HG03039 (cell line): ENCODE measurements around the gene NACC2.
"Not testable (repeated sequence)": the region's sequence is repeated elsewhere in the genome, so short reads cannot be mapped to it uniquely, and the experiment has no call there.

Source experiments
- ATAC-seq: cut with Tn5 transposase; IDR thresholded peaks from one replicate; pipeline ENCODE4 v1.9.1; 2021; ENCODE audit warnings: mild to moderate bottlenecking, moderate library complexity; ENCODE audit not compliant: unreplicated experiment

Gene NACC2

DNA sequence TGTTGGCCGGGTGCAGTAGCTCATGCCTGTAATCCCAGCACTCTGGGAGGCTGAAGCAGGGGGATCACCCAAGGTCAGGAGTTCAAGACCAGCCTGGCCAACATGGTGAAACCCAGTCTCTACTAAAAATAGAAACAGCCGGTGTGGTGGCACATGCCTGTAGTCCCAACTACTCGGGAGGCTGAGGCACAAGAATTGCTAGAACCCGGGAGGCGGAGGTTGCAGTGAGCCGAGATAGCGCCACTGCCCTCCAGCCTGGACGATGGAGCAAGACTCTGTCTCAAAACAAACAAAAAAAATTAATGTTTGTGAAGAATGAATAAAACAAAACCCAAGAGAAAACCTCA is 68.2 kb downstream of the NACC2 start:
- ATAC-seq = not testable (repeated sequence)

DNA sequence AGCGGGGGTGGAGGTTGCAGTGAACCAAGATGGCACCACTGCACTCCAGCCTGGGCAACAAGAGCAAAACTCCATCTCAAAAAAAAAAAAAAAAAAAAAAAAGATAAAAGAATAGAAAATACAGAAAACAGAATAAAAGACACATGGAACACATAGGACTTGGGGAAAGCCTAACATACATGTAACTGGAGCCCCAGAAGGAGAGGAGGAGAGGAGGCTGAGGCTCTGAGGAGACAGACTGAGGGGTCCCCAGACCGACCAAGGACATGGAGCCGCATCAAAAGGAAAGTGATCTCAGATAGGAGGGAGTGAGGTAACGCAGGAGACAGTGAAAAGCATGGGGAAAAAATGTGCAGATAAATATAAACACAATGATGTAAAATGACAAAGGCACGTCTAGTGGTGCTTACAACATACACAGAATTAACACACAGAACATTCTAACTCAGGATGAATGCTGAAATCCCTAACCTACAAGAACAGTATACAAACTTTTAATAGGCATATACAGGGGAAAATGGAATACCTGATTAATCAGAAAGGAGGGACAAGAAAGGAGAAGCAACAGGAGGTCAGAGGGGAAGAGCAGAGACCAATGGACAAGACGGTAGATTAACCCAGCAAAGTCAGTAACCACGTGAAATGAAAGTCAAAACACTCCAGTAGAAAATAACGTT is 68.7 kb downstream of the NACC2 start:
- ATAC-seq = no peak

DNA sequence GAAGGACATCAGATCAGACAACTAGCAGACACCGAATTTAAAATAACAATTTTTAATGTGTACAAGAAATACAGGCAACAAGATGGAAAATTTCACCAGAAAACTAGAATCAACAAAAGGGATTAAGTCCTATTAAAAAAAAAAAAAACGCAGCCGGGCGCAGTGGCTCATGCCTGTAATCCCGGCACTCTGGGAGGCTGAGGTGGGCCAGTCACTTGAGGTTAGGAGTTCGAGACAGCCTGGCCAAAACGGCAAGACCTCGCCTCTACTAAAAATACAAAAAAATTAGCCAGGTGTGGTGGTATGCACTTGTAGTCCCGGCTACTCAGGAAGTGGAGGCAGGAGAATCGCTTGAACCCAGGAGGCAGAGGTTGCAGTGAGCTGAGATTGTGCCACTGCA is 69.6 kb downstream of the NACC2 start:
- ATAC-seq = no peak

DNA sequence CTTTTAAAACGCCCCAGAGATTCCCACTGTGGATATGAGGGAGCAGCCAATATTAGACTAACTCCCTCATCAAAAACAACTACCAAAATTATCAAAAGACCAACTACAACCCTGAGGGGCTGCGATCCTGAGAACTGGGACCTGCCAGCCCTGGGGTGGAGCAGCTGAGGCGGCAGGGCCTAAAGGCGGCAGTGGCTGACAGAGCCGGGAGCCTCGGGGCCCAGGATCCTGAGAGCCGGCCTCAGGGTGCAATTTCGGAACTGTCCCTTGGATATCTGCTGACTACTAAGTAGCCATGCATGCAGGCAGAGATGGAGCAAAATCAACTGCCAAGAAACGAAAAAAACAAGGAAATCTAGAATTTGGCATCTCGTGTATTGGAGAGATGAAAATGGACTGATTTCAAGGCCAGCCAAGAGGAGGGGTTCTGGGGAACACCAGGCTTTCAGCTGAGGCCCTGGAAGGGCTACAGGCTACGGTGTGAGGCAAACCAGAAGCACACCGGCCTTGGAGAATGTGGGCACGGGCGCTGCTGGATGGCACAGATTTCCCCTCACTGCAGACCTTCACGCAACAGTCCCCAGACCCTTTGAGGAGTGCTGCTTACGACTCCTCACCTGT is 70.3 kb downstream of the NACC2 start:
- ATAC-seq = no peak

DNA sequence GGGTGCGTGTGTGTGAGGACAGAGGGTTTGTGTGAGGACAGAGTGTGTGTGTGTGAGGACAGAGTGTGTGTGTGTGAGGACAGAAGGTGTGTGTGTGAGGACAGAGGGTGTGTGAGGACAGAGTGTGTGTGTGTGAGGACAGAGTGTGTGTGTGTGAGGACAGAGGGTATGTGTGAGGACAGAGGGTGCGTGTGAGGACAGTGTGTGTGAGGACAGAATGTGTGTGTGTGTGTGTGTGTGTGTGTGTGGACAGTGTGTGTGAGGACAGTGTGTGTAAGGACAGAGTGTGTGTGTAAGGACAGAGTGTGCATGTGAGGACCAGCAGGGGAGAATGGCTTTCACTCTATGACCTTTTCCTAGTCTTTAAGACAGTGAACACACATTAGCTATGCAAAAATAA is 70.8 kb downstream of the NACC2 start:
- ATAC-seq = no peak

DNA sequence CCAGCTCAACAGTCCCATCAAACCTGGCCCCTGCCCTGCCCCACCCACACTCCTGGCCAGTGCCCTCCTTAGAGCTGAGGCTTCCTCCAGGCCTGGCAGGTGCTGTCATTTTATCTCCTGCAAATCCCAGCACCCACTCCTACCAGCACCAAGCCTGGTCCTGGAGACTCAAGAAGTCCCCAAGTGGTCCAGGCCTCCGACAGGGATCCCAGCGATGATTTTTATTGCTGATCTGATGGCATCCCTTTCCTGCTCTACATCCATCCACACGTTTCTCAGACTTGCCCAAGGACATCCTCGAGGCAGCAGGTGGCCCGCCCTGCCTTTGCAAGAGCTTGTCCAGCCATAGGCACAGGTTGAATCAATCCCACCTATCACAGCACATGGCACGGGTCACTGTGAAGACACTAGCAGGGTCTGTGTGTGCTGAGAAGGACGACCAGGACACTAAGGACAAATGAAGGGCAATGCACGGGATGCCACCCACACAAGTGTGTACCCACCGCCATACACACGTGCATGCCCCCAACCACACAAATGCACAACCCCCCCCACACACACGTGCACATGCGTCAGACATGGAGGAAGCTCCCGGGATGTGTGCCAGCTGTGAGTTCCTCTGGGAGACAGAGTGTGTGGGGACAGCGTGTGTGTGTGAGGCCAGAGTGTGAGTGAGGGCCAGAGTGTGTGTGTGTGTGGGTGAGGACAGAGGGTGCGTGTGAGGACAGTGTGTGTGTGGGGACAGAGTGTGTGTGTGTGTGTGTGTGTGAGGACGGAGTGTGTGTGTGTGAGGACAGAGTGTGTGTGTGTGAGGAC is 71.5 kb downstream of the NACC2 start:
- no peak for ATAC-seq

DNA sequence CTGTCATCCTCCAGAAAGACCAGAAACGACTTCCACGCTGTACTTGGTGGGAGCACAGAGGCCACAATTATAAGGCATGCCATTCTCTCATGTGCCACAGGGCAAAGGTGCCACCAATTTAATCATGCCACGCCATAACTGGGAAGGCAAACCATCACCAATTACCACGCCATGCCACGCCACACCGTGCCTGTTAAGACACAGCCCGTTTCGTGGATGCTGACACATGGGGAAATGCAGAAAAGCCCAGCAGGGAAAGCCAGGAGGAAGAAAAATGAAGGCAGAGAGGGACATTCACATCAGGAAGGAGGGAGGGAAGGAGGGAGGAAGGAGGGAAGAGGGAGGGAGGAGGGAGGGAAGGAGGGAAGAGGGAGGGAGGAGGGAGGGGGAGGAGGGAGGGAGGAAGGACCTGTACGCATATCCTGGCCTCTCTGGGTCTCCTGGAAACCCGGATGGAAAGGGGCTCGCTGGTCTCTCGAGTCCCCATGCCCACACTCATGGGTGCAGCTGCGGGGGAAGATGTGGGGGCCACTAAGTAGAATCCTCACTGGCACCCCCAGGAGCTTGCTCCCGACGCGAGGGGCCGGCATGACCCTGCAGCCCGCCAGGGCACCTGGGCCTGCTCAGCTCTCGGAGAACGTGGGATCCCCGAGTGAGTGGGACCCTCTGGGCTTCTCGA is 72.2 kb downstream of the NACC2 start:
- no peak for ATAC-seq

DNA sequence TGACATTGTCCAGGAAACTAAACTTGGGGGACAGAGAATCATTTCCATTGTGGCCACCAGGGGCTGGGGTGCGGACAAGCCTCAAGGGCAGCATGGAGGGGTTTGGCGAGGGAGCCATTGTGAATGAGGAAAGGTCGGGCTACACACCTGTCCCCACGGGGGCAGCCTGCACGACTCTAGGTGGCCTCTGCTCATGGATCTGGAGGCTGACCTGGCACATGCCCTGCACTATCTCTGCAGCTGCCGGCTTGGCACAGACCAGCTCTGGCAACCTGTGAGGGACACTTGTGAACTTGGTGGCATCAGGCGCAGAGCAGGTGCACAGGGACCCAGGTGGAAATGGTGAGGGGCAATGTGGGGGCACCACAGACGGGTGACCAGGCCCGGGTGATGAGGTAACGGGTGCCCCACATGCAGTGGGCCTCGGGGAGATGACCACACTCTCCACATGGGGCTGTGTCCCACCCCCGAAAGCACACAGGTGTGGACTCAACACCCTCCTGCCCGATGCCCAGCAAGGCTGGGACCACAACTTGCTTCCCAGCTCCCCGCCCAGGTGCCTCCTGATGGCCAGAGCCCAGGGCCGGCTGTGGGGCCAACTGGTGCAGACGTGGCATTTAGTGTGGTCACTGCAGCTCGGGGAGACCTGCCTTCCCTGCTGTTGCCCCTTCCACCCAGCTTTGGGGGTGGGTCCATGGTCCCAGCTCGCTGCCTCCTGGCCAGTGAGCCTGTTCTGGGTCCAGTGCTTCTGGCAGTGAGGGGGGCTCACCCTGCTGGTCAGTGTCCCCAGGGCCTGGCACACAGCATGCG is 73.0 kb downstream of the NACC2 start:
- no peak for ATAC-seq

DNA sequence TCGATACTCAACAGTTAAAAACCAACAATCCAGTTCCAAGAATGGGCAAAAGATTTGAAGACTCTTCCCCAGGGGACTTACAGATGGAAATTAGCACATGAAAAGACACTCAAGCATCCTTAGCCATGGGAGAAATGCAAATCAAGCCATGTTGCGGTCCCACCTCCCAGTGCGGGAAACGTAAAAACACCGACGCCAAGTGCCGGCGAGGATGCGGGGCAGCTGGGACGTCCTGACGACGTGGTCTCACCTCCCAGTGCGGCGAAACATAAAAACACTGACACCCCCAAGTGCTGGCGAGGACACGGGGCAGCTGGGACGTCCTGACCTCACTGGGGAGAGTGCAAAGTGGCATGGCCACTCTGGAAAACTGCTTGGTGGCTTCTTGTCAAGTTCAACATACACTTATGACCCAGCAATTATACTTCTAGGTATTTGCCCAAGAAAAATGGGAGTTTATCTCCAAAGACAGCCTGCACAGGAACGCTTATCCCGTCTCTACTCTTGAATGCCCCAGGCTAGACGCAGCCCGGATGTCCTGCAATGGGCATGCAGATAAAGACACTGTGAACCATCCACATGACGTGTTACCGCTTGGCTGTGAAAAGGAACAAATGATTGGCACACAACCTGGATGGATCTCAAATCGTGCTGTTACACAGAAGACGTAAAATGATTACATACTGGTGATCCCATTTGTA is 73.8 kb downstream of the NACC2 start:
- no peak for ATAC-seq

DNA sequence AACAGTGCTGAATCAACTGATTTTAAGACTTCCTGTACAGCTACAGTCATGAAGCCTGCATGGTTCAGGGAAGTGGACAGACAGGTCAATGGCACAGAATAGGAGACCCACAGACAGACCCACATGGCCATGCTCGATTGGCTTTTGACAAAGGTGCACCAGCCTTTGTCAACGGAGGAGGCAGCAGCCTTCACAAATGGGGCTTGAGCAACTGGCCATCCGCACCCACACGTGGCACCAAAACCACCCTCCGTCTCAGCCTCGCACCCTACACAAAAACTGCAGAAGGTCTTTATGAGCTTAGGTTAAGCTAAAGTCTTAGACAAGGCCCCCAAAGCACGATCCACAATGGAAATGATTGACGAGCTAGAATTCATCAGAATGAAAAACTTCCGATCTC is 74.4 kb downstream of the NACC2 start:
- no peak for ATAC-seq

DNA sequence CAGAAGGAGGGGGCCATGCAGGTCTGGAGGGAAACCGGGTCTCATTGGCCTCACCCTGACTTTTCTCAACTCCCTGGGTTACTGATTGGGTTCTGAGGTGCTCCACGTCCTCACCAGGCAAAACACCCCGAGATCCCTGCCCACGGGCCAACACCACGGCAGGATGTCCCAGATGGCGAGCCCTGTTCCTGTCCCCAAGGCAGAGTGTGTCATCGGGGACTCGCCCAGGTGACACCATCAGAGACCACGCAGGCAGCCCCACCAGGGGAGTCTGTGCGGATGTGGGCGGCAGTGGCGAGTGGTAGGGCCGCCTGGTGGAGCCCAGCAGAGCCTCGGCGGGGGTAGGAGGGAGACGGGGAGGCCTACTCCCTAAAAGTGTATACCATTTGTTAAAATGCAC is 74.9 kb downstream of the NACC2 start:
- ATAC-seq = no peak

DNA sequence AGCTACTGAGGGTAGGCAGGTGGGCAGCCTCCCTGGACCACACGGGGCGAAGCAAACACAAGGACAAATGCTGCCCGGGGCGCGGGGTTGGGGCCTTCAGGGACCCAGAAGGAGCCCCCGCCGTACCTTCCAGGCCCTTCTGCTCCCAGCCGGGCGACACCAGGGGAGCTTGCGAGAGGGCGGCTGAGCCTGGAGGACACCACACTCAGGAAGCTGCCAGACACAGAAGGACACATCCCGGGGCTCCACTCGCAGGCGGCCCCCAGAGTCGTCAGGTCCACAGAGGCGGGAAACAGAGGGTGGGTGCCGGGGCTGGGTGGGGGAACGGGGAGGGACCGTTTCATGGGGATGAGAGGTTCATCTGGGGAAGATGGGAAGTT is 75.4 kb downstream of the NACC2 start:
- no peak for ATAC-seq

DNA sequence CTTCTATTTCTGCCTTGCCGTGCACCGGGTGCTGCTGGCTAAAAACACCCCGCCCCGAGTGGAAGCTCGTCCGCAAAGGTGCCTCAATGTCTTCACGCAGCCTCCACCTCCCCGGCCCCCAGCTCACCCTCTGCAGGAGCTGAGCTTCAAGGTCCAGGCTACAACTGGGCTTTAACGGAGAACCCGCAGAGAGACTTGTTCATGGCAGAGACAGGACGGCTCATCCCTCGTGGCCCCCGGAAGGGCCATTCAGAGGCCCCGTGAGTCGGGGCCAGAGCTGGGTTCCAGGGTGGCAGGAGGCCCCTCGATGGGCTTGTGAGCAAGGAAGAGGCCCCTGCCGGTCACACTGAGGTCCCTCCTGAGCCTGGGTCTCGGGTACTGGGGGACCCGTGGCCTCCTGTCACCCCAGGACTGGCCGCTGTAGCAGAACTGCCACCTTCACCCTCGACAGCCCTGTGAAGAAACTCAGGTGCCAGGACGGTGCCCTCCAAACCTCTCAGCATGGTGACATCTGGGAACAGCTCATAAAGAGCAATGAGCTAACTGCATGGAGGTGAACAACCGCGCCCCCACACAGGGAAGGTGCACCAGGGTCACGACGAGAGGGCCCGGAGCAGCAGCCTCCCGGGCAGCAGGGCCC is 75.9 kb downstream of the NACC2 start:
- no peak for ATAC-seq

DNA sequence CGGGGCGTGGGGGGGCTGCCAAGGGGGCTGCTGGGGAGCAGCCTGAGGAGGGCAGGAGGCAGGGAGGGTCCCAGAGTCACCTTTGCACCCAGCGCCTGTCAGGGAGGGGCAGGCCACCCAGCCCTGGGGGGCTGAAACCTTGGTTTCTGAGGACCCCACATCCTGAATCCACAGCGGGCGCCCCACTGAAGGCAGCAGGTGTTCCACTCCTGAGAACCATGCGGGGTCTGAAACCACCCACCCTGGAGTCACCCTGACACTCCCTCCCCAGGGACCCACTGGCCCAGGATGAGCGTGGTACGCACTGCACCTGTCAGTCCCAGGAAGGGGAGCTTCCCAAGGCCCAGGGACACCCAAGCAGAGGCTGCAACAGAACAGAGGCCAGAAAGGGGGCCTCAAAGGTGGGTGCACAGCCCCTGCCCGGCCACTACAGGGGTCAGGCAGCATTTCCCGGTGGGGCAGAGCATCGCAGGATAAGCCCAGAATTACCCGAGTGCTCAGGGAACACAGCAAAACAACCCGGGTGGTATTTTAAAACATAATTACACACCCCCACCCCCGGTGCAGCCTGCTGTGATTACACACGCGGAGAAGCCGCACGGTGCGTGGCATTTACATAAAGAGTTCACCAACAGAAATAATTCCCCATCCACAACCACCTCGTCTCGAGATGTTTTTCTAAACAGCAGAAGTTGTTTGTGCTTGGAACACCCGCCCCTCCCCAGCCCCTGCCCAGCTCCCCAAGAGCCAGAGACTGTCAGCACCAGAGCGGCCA is 76.6 kb downstream of the NACC2 start:
- ATAC-seq = no peak

DNA sequence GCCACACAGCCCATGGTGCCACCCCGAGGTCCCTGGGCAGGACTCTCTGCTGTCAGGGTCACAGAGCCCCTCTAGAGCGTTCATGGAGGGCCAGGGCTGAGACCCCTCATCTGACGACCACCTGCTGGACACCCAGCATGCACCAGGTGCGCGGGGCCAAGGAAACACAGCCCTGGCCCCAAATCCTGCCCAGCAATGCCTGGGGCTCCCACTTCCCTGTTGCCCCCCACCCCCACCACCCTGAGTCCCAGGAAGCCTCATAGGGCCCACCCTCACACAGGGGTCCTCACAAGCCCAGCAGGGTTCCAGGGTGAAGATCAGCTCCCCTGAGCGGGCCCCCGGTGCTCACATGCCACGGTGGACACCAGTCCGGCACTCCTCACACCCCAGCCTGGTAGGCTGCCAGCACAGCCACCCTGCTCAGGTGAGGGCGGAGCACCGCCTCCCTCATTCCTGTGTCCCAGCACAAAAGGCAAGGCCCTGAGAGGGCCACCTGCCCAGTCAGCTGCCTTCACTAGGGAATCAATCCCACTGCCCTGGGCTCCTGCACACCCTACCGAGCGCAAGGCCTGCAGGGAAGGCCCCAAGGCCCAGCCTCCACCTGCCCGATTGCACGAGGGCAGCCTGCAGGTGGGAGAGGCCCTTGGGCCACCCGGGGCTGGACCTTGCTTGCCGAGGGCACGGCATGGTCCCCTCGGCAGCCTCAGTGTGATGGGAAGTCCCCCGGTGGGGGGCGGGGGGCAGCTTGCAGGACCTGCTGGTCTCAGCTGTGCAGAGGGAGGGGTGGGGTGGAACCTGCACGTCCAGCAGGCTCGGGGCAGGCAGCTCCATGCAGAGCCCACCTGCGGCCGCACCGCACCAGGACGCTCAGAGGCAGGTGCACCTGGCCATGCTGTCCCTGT is 77.5 kb downstream of the NACC2 start:
- no peak for ATAC-seq

DNA sequence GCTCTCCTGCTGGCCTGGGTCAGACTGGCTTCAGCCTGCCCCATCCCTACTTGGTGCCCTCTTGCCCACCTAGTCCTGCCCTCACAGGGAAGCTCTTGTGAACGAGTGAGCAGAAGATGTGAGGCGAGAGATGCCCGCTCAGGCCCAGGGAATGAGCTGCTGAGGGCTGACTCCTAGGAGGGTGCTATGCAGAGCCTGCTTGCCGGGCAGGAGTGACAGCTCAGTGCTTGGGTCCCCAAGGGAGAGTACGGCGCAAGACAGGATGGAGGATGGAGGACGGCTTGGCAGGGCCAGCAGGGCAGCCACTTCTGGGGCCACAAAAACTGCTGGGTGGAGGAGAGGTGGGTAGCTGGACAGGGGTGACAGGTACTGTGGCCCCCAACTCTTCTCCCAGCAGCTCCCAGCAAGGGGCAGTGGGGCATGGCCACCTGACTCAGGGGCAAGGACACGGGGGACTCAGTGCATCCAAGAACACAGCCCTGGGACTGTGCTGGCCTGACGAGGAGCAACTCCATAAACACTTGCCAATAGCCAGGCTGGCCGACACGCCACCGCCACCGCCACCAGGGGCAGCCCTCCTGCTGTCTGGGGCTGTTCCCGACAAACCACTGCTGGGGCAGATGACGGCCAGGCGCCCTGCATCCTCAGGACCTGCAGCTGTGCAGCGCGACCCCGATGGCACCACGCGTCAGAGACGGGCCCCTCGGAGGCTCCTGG is 78.4 kb downstream of the NACC2 start:
- no peak for ATAC-seq
